Liver (tissue), 3 donors: ENCODE measurements around the gene SCAF1.

ENCODE experiments used
- CTCF ChIP-seq: fragments of 150-350 bp; IDR thresholded peaks from 2 replicates; pipeline ENCODE4 v1.5.1; 2017; ENCODE audit warnings: improper control_type of control experiment, low read depth, low read length; ENCODE audit not compliant: missing input control
- EGR1 ChIP-seq, 2 donors: IDR thresholded peaks; 2 replicates each; pipeline ENCODE4 v1.6.1; 2016 to 2018; ENCODE audit warnings: antibody characterized with exemption in 2 of 2, low read depth in 2 of 2
- FOXA1 ChIP-seq: IDR thresholded peaks from 2 replicates; pipeline ENCODE4 v1.6.1; 2016; ENCODE audit warnings: antibody characterized with exemption
- GABPA ChIP-seq, 2 donors: IDR thresholded peaks in 1 of 2; conservative IDR thresholded peaks in 1 of 2; 2 replicates each; pipeline ENCODE4 v1.6.1; 2016; ENCODE audit warnings: antibody characterized with exemption in 2 of 2, mild to moderate bottlenecking in 1 of 2, moderate library complexity in 1 of 2
- JUND ChIP-seq, 2 donors: IDR thresholded peaks; 2 replicates each; pipeline ENCODE4 v1.6.1; 2016; ENCODE audit warnings: antibody characterized with exemption in 2 of 2
- RAD21 ChIP-seq, 2 donors: IDR thresholded peaks; 2 replicates each; pipeline ENCODE4 v1.6.1; 2016; ENCODE audit warnings: antibody characterized with exemption in 2 of 2, mild to moderate bottlenecking in 2 of 2
- REST ChIP-seq: IDR thresholded peaks from 2 replicates; pipeline ENCODE4 v1.6.1; 2016; ENCODE audit warnings: antibody characterized with exemption, mild to moderate bottlenecking
- RXRA ChIP-seq, 2 donors: IDR thresholded peaks; 2 replicates each; pipeline ENCODE4 v1.6.1; 2017 to 2018; ENCODE audit warnings: antibody characterized with exemption in 2 of 2, mild to moderate bottlenecking in 1 of 2
- SP1 ChIP-seq: IDR thresholded peaks from 2 replicates; pipeline ENCODE4 v1.6.1; 2018; ENCODE audit warnings: antibody characterized with exemption, mild to moderate bottlenecking
- TAF1 ChIP-seq: conservative IDR thresholded peaks from 2 replicates; pipeline ENCODE4 v1.6.1; 2016; ENCODE audit warnings: antibody characterized with exemption, mild to moderate bottlenecking
- YY1 ChIP-seq: IDR thresholded peaks from 2 replicates; pipeline ENCODE4 v1.6.1; 2016; ENCODE audit warnings: antibody characterized with exemption, mild to moderate bottlenecking
- ZBTB33 ChIP-seq: IDR thresholded peaks from 2 replicates; pipeline ENCODE4 v1.6.1; 2016; ENCODE audit warnings: antibody characterized with exemption
- TF ChIP-seq, protein P1 (sequence below): IDR thresholded peaks from 2 replicates; pipeline ENCODE4 v1.6.1; 2016; ENCODE audit warnings: antibody characterized with exemption
- TF ChIP-seq, protein P2 (sequence below): IDR thresholded peaks from 2 replicates; pipeline ENCODE4 v1.6.1; 2016; ENCODE audit warnings: antibody characterized with exemption
- donor health status: healthy.
- donor health status: healthy.

- TF ChIP-seq CTCF: no peak
- TF ChIP-seq JUND (IDR thresholded peaks at IDR 0.05): no peak
- no peak for TF ChIP-seq TAF1
- TF ChIP-seq, protein P1, sequence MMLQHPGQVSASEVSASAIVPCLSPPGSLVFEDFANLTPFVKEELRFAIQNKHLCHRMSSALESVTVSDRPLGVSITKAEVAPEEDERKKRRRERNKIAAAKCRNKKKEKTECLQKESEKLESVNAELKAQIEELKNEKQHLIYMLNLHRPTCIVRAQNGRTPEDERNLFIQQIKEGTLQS: no peak
- TF ChIP-seq, protein P2, sequence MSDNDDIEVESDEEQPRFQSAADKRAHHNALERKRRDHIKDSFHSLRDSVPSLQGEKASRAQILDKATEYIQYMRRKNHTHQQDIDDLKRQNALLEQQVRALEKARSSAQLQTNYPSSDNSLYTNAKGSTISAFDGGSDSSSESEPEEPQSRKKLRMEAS: no peak
- no peak for TF ChIP-seq GABPA (IDR thresholded peaks at IDR 0.05 in 1 of 2, conservative IDR thresholded peaks at IDR 0.05 in 1 of 2)
- no peak for TF ChIP-seq RAD21 (IDR thresholded peaks at IDR 0.05)
- no peak for TF ChIP-seq REST
- TF ChIP-seq YY1: no peak
- TF ChIP-seq ZBTB33: no peak
- TF ChIP-seq RXRA (IDR thresholded peaks at IDR 0.05): no peak
- TF ChIP-seq SP1: no peak
- TF ChIP-seq EGR1 (IDR thresholded peaks at IDR 0.05; ENCODE audit: low read depth in 2 of 2): no peak
- TF ChIP-seq FOXA1: no peak
Observed at GRCh38 chr19:49658566-49659442, 16.8 kb downstream of the SCAF1 start.
